ENCODE measurements around the gene CEACAM21. TPM values are rescaled to one million over a fixed set of nuclear protein-coding genes. Genes with fewer than 3 reads are reported as not detected.
A peak's percentile ranks its signal among the peaks of the same experiment; 100 is the strongest.

The CEACAM21 gene
- total RNA-seq, 4 donors from 2014 or later: 4.3 TPM; not detected in 3

- H3K27ac ChIP-seq: peak overlapping the region in 3 of 4 donors; percentile 2 to 55 (median 24)
- 11 to 34% methylated on average over 4 to 9 of the region's 9 CpGs for WGBS, 2 donors (ENCODE audit: low coverage in 1 of 2)
- no peak for ATAC-seq
Measured at GRCh38 chr19:41548954-41549688, 26.8 kb upstream of the CEACAM21 start.

GRCh38 chr19:41549884-41550283 lies 26.1 kb upstream of the CEACAM21 start:
- Histone ChIP-seq H3K4me1 (no peaks in the 10 kb centered on the region), H3K36me3 (no peaks in the 10 kb centered on the region), H3K9me3 (no peaks in the 10 kb centered on the region), H3K27me3 (peaks cover 55% of the 10 kb centered on the region), H3K27ac (peak overlapping the region in 2 of 4 donors; percentile 24 to 55), H3K4me3 (peak overlapping the region in 1 of 2 donors; percentile 7)
- ATAC-seq: no peak
- TF ChIP-seq POLR2AphosphoS5 (IDR thresholded peaks at IDR 0.05) (no peak), POLR2A (IDR thresholded peaks at IDR 0.05) (no peak), CTCF (IDR thresholded peaks at IDR 0.05) (no peak), EP300 (IDR thresholded peaks at IDR 0.05) (no peak)
- WGBS, 2 donors (ENCODE audit: low coverage in 1 of 2): 77 to 82% methylated on average over 5 of the region's 5 CpGs

More at GRCh38 chr19:41548954-41549688, 26.8 kb upstream of the CEACAM21 start:
- TF ChIP-seq EP300 (IDR thresholded peaks at IDR 0.05): no peak
- Histone ChIP-seq H3K27me3 (peaks cover 62% of the 10 kb centered on the region), H3K4me1 (no peaks in the 10 kb centered on the region), H3K9me3 (no peaks in the 10 kb centered on the region), H3K36me3 (no peaks in the 10 kb centered on the region), H3K4me3 (peak overlapping the region in 1 of 2 donors; percentile 7)

GRCh38 chr19:41551212-41551610 lies 24.8 kb upstream of the CEACAM21 start:
- Histone ChIP-seq H3K27me3 (peaks cover 50% of the 10 kb centered on the region), H3K27ac (peak overlapping the region in 1 of 4 donors; percentile 41), H3K36me3 (no peaks in the 10 kb centered on the region), H3K4me1 (no peaks in the 10 kb centered on the region), H3K4me3 (no peak overlapping the region), H3K9me3 (no peaks in the 10 kb centered on the region)
- 75 to 95% methylated on average over 4 of the region's 9 CpGs for WGBS, 2 donors (ENCODE audit: low coverage in 1 of 2)
- TF ChIP-seq POLR2A (IDR thresholded peaks at IDR 0.05) (no peak), POLR2AphosphoS5 (IDR thresholded peaks at IDR 0.05) (no peak), CTCF (IDR thresholded peaks at IDR 0.05) (no peak), EP300 (IDR thresholded peaks at IDR 0.05) (no peak)
- ATAC-seq: no peak

GRCh38 chr19:41551711-41552110 lies 24.3 kb upstream of the CEACAM21 start:
- Histone ChIP-seq H3K4me1 (no peaks in the 10 kb centered on the region), H3K9me3 (no peaks in the 10 kb centered on the region), H3K36me3 (no peaks in the 10 kb centered on the region), H3K27ac (peak overlapping the region in 1 of 4 donors; percentile 41), H3K4me3 (no peak overlapping the region), H3K27me3 (peaks cover 50% of the 10 kb centered on the region)
- no peak for ATAC-seq
- 57 to 70% methylated on average over 5 of the region's 6 CpGs for WGBS, 2 donors (ENCODE audit: low coverage in 1 of 2)
- TF ChIP-seq CTCF (IDR thresholded peaks at IDR 0.05) (no peak), POLR2AphosphoS5 (IDR thresholded peaks at IDR 0.05) (no peak), EP300 (IDR thresholded peaks at IDR 0.05) (no peak)

GRCh38 chr19:41552558-41552957 lies 23.4 kb upstream of the CEACAM21 start:
- Histone ChIP-seq H3K27me3 (peaks cover 48% of the 10 kb centered on the region), H3K9me3 (no peaks in the 10 kb centered on the region), H3K4me1 (no peaks in the 10 kb centered on the region), H3K4me3 (no peak overlapping the region), H3K36me3 (no peaks in the 10 kb centered on the region), H3K27ac (no peak overlapping the region)
- WGBS, 2 donors (ENCODE audit: low coverage in 1 of 2): 65 to 81% methylated on average over 3 to 5 of the region's 6 CpGs
- ATAC-seq: no peak
- TF ChIP-seq POLR2AphosphoS5 (IDR thresholded peaks at IDR 0.05) (no peak), CTCF (IDR thresholded peaks at IDR 0.05) (no peak), POLR2A (IDR thresholded peaks at IDR 0.05) (no peak), EP300 (IDR thresholded peaks at IDR 0.05) (no peak)

Data from gastroesophageal sphincter (tissue), 4 donors.